GM23338 (cell line): ENCODE data around the gene SLC9A9. TPM values are rescaled to one million over a fixed set of nuclear protein-coding genes. Genes with fewer than 3 reads are reported as not detected.
A peak's percentile ranks its signal among the peaks of the same experiment; 100 is the strongest.

Experiments used
- ATAC-seq: fragments of 200-7000 bp; cut with Tn5 transposase; 3 replicates; pipeline ENCODE4 v1.9.1; 2020
- DNase-seq: peaks from one replicate; pipeline ENCODE4 v3.0.0-alpha.2; 2015; ENCODE audit warnings: low spot score
- H2AFZ ChIP-seq: fragments of 200-600 bp; sonication (generic); 2 replicates; pipeline ENCODE4 v1.8.0; 2016; ENCODE audit warnings: antibody characterized with exemption, mild to moderate bottlenecking, moderate library complexity
- H3F3A ChIP-seq: fragments of 200-600 bp; sonication (generic); replicated peaks from 2 replicates; pipeline ENCODE4 v1.8.0; 2017; ENCODE audit warnings: antibody characterized with exemption, mixed run types, low read depth
- H3K27ac ChIP-seq: fragments of 200-600 bp; sonication (generic); 2 replicates; pipeline ENCODE4 v1.6.1; 2016; ENCODE audit warnings: low read depth
- H3K27me3 ChIP-seq: fragments of 200-600 bp; sonication (generic); 2 replicates; pipeline ENCODE4 v1.8.0; 2016; ENCODE audit warnings: mild to moderate bottlenecking, mixed run types, moderate library complexity; ENCODE audit not compliant: insufficient read depth
- H3K36me3 ChIP-seq: fragments of 200-600 bp; sonication (generic); 2 replicates; pipeline ENCODE4 v1.8.0; 2016; ENCODE audit warnings: mild to moderate bottlenecking; ENCODE audit not compliant: insufficient read depth
- H3K4me1 ChIP-seq: fragments of 200-600 bp; sonication (generic); 2 replicates; pipeline ENCODE4 v1.8.0; 2016; ENCODE audit warnings: mild to moderate bottlenecking, moderate library complexity; ENCODE audit not compliant: insufficient read depth
- H3K4me2 ChIP-seq: fragments of 200-600 bp; sonication (generic); 2 replicates; pipeline ENCODE4 v1.7.1; 2017; ENCODE audit warnings: mixed run types
- H3K4me3 ChIP-seq: fragments of 200-600 bp; sonication (generic); 2 replicates; pipeline ENCODE4 v1.6.1; 2016; ENCODE audit warnings: mixed run types
- H3K79me2 ChIP-seq: fragments of 200-600 bp; sonication (generic); replicated peaks from 2 replicates; pipeline ENCODE4 v1.8.0; 2017; ENCODE audit warnings: mild to moderate bottlenecking; ENCODE audit not compliant: insufficient read depth
- H3K9me2 ChIP-seq: fragments of 200-600 bp; sonication (generic); 2 replicates; pipeline ENCODE4 v1.8.0; 2017; ENCODE audit not compliant: insufficient read depth
- H4K20me1 ChIP-seq: fragments of 200-600 bp; sonication (generic); replicated peaks from 2 replicates; pipeline ENCODE4 v1.8.0; 2017; ENCODE audit warnings: mild to moderate bottlenecking; ENCODE audit not compliant: insufficient read depth
- H3K27ac Mint-ChIP-seq: 2 replicates; pipeline ENCODE4 v1.8.0; 2020; ENCODE audit warnings: inconsistent platforms, mild to moderate bottlenecking, moderate library complexity, mixed read lengths
- H3K27me3 Mint-ChIP-seq: 3 replicates; pipeline ENCODE4 v1.8.0; 2022; ENCODE audit warnings: low read depth, mild to moderate bottlenecking, moderate library complexity, mixed read lengths, inconsistent platforms; ENCODE audit not compliant: insufficient read depth, poor library complexity
- H3K36me3 Mint-ChIP-seq: 3 replicates; pipeline ENCODE4 v1.8.0; 2021; ENCODE audit warnings: low read depth, mild to moderate bottlenecking, inconsistent platforms, moderate library complexity, mixed read lengths
- H3K4me1 Mint-ChIP-seq: 3 replicates; pipeline ENCODE4 v1.8.0; 2020; ENCODE audit warnings: mild to moderate bottlenecking, inconsistent platforms, mixed read lengths
- H3K4me3 Mint-ChIP-seq: 3 replicates; pipeline ENCODE4 v1.8.0; 2021; ENCODE audit warnings: moderate library complexity, mild to moderate bottlenecking, inconsistent platforms, mixed read lengths
- H3K9me3 Mint-ChIP-seq: 3 replicates; pipeline ENCODE4 v1.8.0; 2020; ENCODE audit warnings: moderate library complexity, mild to moderate bottlenecking, inconsistent platforms, mixed read lengths
- CREB1 ChIP-seq: fragments of 250-450 bp; sonication (Bioruptor Pico); IDR thresholded peaks from 2 replicates; pipeline ENCODE4 v1.5.0; 2020; ENCODE audit warnings: low read depth, mild to moderate bottlenecking, moderate library complexity
- EZH2phosphoT487 ChIP-seq: fragments of 200-600 bp; sonication (generic); IDR thresholded peaks from one replicate; pipeline ENCODE4 v1.8.1; 2018; ENCODE audit warnings: antibody characterized with exemption; ENCODE audit not compliant: unreplicated experiment
- JUNB ChIP-seq: IDR thresholded peaks from one replicate; pipeline ENCODE4 v1.6.1; 2016; ENCODE audit warnings: antibody characterized with exemption; ENCODE audit not compliant: unreplicated experiment
- NANOG ChIP-seq: IDR thresholded peaks from 2 replicates; pipeline ENCODE4 v1.6.1; 2016; ENCODE audit warnings: antibody characterized with exemption, borderline replicate concordance
- POLR2AphosphoS5 ChIP-seq: IDR thresholded peaks from 2 replicates; pipeline ENCODE4 v1.6.1; 2016; ENCODE audit warnings: antibody characterized with exemption, low read depth
- STAT1 ChIP-seq: IDR thresholded peaks from one replicate; pipeline ENCODE4 v1.6.1; 2016; ENCODE audit warnings: antibody characterized with exemption; ENCODE audit not compliant: unreplicated experiment
- ZNF114 ChIP-seq: fragments of 250-450 bp; sonication (Bioruptor Pico); IDR thresholded peaks from 2 replicates; pipeline ENCODE4 v1.5.0; 2020; ENCODE audit warnings: mild to moderate bottlenecking, moderate library complexity
- polyA plus RNA-seq: library from polyadenylated mRNA; unstranded; fragments of >200 nt; fragmentation: Nextera tagmentation; extraction: Ambion mirVana; gene quantifications from 2 replicates; pipeline ENCODE4 v1.2.1, GENCODE V29; 2016
- total RNA-seq: library from RNA; depleted of rRNA; stranded (reverse); fragments of >200 nt; shearing (Covaris generic); gene quantifications from 2 replicates; pipeline ENCODE4 v1.2.3, GENCODE V29; 2014
- TF ChIP-seq, protein P1 (sequence below): fragments of 250-450 bp; sonication (Bioruptor Pico); IDR thresholded peaks from 2 replicates; pipeline ENCODE4 v1.5.0; 2020; ENCODE audit warnings: mild to moderate bottlenecking, moderate library complexity
- TF ChIP-seq, protein P2 (sequence below): IDR thresholded peaks from 2 replicates; pipeline ENCODE4 v1.6.1; 2016; ENCODE audit warnings: antibody characterized with exemption

SLC9A9 gene
- total and polyA plus RNA-seq, 2 experiments from 2014 or later, result 1.3 to 1.6 TPM

DNA sequence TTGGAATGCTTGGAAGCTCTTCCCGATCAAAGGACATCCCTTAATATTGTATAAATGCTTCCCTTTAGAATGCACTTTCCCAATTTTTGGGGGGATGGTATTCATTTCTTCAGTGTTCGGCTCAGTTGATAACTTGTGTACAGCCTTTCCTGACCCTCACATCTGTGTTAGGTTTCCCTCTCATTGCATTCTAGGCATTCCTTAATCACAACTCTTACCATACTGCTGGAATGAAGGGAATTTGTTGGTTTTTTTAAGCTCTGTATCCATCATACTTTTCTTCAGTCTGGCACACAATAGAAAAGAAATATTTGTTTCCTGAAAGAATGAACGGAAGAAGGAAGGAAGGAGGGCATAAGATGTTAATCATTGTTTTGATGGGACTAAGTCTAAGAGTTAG lies 609.2 kb downstream of the SLC9A9 start (continued):
- TF ChIP-seq, protein P1, sequence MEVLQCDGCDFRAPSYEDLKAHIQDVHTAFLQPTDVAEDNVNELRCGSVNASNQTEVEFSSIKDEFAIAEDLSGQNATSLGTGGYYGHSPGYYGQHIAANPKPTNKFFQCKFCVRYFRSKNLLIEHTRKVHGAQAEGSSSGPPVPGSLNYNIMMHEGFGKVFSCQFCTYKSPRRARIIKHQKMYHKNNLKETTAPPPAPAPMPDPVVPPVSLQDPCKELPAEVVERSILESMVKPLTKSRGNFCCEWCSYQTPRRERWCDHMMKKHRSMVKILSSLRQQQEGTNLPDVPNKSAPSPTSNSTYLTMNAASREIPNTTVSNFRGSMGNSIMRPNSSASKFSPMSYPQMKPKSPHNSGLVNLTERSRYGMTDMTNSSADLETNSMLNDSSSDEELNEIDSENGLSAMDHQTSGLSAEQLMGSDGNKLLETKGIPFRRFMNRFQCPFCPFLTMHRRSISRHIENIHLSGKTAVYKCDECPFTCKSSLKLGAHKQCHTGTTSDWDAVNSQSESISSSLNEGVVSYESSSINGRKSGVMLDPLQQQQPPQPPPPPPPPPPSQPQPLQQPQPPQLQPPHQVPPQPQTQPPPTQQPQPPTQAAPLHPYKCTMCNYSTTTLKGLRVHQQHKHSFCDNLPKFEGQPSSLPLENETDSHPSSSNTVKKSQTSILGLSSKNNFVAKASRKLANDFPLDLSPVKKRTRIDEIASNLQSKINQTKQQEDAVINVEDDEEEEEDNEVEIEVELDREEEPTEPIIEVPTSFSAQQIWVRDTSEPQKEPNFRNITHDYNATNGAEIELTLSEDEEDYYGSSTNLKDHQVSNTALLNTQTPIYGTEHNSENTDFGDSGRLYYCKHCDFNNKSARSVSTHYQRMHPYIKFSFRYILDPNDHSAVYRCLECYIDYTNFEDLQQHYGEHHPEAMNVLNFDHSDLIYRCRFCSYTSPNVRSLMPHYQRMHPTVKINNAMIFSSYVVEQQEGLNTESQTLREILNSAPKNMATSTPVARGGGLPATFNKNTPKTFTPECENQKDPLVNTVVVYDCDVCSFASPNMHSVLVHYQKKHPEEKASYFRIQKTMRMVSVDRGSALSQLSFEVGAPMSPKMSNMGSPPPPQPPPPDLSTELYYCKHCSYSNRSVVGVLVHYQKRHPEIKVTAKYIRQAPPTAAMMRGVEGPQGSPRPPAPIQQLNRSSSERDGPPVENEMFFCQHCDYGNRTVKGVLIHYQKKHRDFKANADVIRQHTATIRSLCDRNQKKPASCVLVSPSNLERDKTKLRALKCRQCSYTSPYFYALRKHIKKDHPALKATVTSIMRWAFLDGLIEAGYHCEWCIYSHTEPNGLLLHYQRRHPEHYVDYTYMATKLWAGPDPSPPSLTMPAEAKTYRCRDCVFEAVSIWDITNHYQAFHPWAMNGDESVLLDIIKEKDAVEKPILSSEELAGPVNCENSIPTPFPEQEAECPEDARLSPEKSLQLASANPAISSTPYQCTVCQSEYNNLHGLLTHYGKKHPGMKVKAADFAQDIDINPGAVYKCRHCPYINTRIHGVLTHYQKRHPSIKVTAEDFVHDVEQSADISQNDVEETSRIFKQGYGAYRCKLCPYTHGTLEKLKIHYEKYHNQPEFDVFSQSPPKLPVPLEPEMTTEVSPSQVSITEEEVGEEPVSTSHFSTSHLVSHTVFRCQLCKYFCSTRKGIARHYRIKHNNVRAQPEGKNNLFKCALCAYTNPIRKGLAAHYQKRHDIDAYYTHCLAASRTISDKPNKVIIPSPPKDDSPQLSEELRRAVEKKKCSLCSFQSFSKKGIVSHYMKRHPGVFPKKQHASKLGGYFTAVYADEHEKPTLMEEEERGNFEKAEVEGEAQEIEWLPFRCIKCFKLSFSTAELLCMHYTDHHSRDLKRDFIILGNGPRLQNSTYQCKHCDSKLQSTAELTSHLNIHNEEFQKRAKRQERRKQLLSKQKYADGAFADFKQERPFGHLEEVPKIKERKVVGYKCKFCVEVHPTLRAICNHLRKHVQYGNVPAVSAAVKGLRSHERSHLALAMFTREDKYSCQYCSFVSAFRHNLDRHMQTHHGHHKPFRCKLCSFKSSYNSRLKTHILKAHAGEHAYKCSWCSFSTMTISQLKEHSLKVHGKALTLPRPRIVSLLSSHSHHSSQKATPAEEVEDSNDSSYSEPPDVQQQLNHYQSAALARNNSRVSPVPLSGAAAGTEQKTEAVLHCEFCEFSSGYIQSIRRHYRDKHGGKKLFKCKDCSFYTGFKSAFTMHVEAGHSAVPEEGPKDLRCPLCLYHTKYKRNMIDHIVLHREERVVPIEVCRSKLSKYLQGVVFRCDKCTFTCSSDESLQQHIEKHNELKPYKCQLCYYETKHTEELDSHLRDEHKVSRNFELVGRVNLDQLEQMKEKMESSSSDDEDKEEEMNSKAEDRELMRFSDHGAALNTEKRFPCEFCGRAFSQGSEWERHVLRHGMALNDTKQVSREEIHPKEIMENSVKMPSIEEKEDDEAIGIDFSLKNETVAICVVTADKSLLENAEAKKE (CRISPR knock-in tag), result no peak
- TF ChIP-seq, protein P2, sequence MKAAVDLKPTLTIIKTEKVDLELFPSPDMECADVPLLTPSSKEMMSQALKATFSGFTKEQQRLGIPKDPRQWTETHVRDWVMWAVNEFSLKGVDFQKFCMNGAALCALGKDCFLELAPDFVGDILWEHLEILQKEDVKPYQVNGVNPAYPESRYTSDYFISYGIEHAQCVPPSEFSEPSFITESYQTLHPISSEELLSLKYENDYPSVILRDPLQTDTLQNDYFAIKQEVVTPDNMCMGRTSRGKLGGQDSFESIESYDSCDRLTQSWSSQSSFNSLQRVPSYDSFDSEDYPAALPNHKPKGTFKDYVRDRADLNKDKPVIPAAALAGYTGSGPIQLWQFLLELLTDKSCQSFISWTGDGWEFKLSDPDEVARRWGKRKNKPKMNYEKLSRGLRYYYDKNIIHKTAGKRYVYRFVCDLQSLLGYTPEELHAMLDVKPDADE, result no peak
- no peak for TF ChIP-seq POLR2AphosphoS5
- no peak for TF ChIP-seq EZH2phosphoT487

DNA sequence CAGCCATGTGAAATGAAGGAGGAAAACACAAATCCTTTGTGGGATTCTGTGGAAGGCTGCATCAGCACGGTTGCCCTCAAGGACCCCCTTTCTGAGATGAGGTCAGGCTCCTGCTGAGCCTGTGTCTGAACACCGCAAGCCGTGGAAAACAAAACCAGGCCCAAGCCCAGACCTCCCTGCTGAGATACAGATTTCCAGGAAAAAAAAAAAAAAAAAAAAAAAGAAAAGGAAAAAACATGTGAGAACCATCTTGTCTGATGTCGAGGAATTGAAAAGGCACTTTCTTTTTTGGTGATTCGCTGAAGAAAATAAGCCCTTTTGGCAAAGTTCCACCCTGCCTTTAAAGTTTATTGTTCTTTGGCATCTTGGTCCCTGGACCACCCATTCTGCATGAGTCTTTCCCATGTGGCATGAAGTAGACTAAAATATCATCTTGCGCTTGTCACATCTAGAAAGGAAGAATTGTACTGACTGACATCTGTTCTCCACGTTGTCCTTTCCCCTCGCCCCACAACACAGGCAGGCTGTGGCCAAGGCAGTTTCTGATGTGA lies 611.1 kb downstream of the SLC9A9 start:
- no peak overlapping the region for H3K4me3 Mint-ChIP-seq
- no peaks in the 10 kb centered on the region for H3K4me1 ChIP-seq
- no peaks in the 10 kb centered on the region for H3K9me3 Mint-ChIP-seq
- peaks cover 2% of the 10 kb centered on the region; the same call in 1 of the 3 replicates for H3K4me1 Mint-ChIP-seq
- H3F3A ChIP-seq, result no peaks in the 10 kb centered on the region
- H3K27ac Mint-ChIP-seq, result no peak overlapping the region
- H3K27me3 Mint-ChIP-seq, result peaks cover 2% of the 10 kb centered on the region
- H3K27ac ChIP-seq, result no peak overlapping the region
- no peak overlapping the region for H3K4me2 ChIP-seq
- H3K36me3 Mint-ChIP-seq, result no peaks in the 10 kb centered on the region
- ATAC-seq, result no peak; the same call in 1 of the 3 replicates
- H3K9me2 ChIP-seq, result peaks cover 22% of the 10 kb centered on the region; the same call in 1 of the 2 replicates
- no peak for DNase-seq
- H3K27me3 ChIP-seq, result no peaks in the 10 kb centered on the region
- no peaks in the 10 kb centered on the region for H3K79me2 ChIP-seq
- H4K20me1 ChIP-seq, result no peaks in the 10 kb centered on the region; the same call in 1 of the 2 replicates
- H3K4me3 ChIP-seq, result no peak overlapping the region
- H2AFZ ChIP-seq, result peak overlapping the region; percentile 70; the same call in 1 of the 2 replicates
- H3K36me3 ChIP-seq, result no peaks in the 10 kb centered on the region
- TF ChIP-seq ZNF114 (CRISPR knock-in tag), result no peak
- TF ChIP-seq CREB1 (CRISPR knock-in tag), result no peak
- TF ChIP-seq JUNB, result no peak
- TF ChIP-seq STAT1, result no peak
- no peak for TF ChIP-seq POLR2AphosphoS5
- no peak for TF ChIP-seq NANOG
- TF ChIP-seq, protein P1 (CRISPR knock-in tag), result no peak
